ENCODE measurements around the gene TSFM.

Gene TSFM

GRCh38 chr12:57821474-57822214 lies 39.1 kb downstream of the TSFM start:
- peaks cover 0 to 46% (median 13%) of the 10 kb centered on the region in 10 experiments; a peak in 14 of 20 replicates for H3K4me1 ChIP-seq
- peaks cover 77 to 85% (median 81%) of the 10 kb centered on the region in 11 experiments for H3K36me3 ChIP-seq
- no peaks in the 10 kb centered on the region for H3K9me3 ChIP-seq (replicated peaks in 1 of 11)
- no peak overlapping the region for H3K4me2 ChIP-seq
- peaks cover under 1 to 77% (median 37%) of the 10 kb centered on the region in 11 experiments; a peak in 17 of 22 replicates for H4K20me1 ChIP-seq
- no peak for TF ChIP-seq Cebpa-rat (IDR thresholded peaks at IDR 0.05)
- H3K9ac ChIP-seq = no peak overlapping the region
- no peak overlapping the region for H3K27ac ChIP-seq
- H3K4me3 ChIP-seq = no peak overlapping the region
- no peaks in the 10 kb centered on the region for H3K27me3 ChIP-seq

- H3K36me3 ChIP-seq = peaks cover 86 to 95% (median 90%) of the 10 kb centered on the region in 11 experiments
- H3K4me1 ChIP-seq = peaks cover 0 to 37% (median 4%) of the 10 kb centered on the region in 10 experiments; a peak in 12 of 20 replicates
- H3K9me3 ChIP-seq (replicated peaks in 1 of 11) = no peaks in the 10 kb centered on the region
- H3K27me3 ChIP-seq = no peaks in the 10 kb centered on the region
- no peak overlapping the region for H3K4me3 ChIP-seq
- no peak overlapping the region for H3K9ac ChIP-seq
- no peak overlapping the region for H3K4me2 ChIP-seq
- no peak for TF ChIP-seq Cebpa-rat (IDR thresholded peaks at IDR 0.05)
- no peak overlapping the region for H3K27ac ChIP-seq
- peaks cover 8 to 86% (median 46%) of the 10 kb centered on the region in 11 experiments; a peak in 19 of 22 replicates for H4K20me1 ChIP-seq
Observed at GRCh38 chr12:57822392-57823130, 40.0 kb downstream of the TSFM start.

GRCh38 chr12:57823131-57823907 lies 40.7 kb downstream of the TSFM start:
- Histone ChIP-seq H3K4me1 (peaks cover 0 to 35% (median 0%) of the 10 kb centered on the region in 10 experiments; a peak in 7 of 20 replicates), H3K27ac (no peak overlapping the region), H3K4me2 (no peak overlapping the region), H3K4me3 (no peak overlapping the region), H4K20me1 (peaks cover 8 to 92% (median 48%) of the 10 kb centered on the region in 11 experiments; a peak in 20 of 22 replicates), H3K36me3 (peaks cover 93 to 100% (median 98%) of the 10 kb centered on the region in 11 experiments), H3K27me3 (no peaks in the 10 kb centered on the region), H3K9ac (no peak overlapping the region; a peak in 1 of 22 replicates), H3K9me3 (replicated peaks in 1 of 11) (no peaks in the 10 kb centered on the region)
- no peak for TF ChIP-seq Cebpa-rat (IDR thresholded peaks at IDR 0.05)

GRCh38 chr12:57823908-57824640 lies 41.5 kb downstream of the TSFM start:
- Histone ChIP-seq H3K9ac (no peak overlapping the region; a peak in 1 of 22 replicates), H3K36me3 (peaks cover 96 to 100% (median 100%) of the 10 kb centered on the region in 11 experiments), H3K9me3 (replicated peaks in 1 of 11) (no peaks in the 10 kb centered on the region), H3K4me3 (no peak overlapping the region), H3K27ac (no peak overlapping the region), H3K27me3 (no peaks in the 10 kb centered on the region), H4K20me1 (peaks cover 12 to 97% (median 56%) of the 10 kb centered on the region in 11 experiments; a peak in 21 of 22 replicates), H3K4me1 (peaks cover 0 to 35% (median under 1%) of the 10 kb centered on the region in 10 experiments; a peak in 7 of 20 replicates), H3K4me2 (no peak overlapping the region)
- TF ChIP-seq Cebpa-rat (IDR thresholded peaks at IDR 0.05) = no peak

GRCh38 chr12:57825451-57825850 lies 42.9 kb downstream of the TSFM start:
- TF ChIP-seq Cebpa-rat (IDR thresholded peaks at IDR 0.05) = no peak
- no peak overlapping the region for H3K9ac ChIP-seq
- H3K9me3 ChIP-seq (replicated peaks in 1 of 11) = no peaks in the 10 kb centered on the region
- no peak overlapping the region for H3K4me2 ChIP-seq
- H3K36me3 ChIP-seq = peaks cover 87 to 100% (median 95%) of the 10 kb centered on the region in 11 experiments
- H3K27ac ChIP-seq = no peak overlapping the region
- H3K27me3 ChIP-seq = no peaks in the 10 kb centered on the region
- no peak overlapping the region for H3K4me3 ChIP-seq
- H4K20me1 ChIP-seq = peaks cover 24 to 100% (median 70%) of the 10 kb centered on the region in 11 experiments; a peak in 21 of 22 replicates
- peaks cover 0 to 42% (median 4%) of the 10 kb centered on the region in 10 experiments; a peak in 9 of 20 replicates for H3K4me1 ChIP-seq

GRCh38 chr12:57826400-57826799 lies 43.8 kb downstream of the TSFM start:
- no peak for TF ChIP-seq Cebpa-rat (IDR thresholded peaks at IDR 0.05)
- peaks cover 80 to 95% (median 86%) of the 10 kb centered on the region in 11 experiments for H3K36me3 ChIP-seq
- H4K20me1 ChIP-seq = peaks cover 34 to 100% (median 79%) of the 10 kb centered on the region in 11 experiments
- H3K27ac ChIP-seq = no peak overlapping the region
- H3K4me2 ChIP-seq = no peak overlapping the region
- H3K9me3 ChIP-seq (replicated peaks in 1 of 11) = no peaks in the 10 kb centered on the region
- no peaks in the 10 kb centered on the region for H3K27me3 ChIP-seq
- H3K4me3 ChIP-seq = no peak overlapping the region
- H3K9ac ChIP-seq = peak overlapping the region in 1 of 11 experiments; percentile 41; a peak in 1 of 22 replicates
- peaks cover 0 to 51% (median 8%) of the 10 kb centered on the region in 10 experiments; a peak in 18 of 20 replicates for H3K4me1 ChIP-seq

GRCh38 chr12:57826966-57827365 lies 44.4 kb downstream of the TSFM start:
- peaks cover 6 to 55% (median 14%) of the 10 kb centered on the region in 10 experiments for H3K4me1 ChIP-seq
- H3K36me3 ChIP-seq = peaks cover 75 to 89% (median 80%) of the 10 kb centered on the region in 11 experiments
- H3K9ac ChIP-seq = peak overlapping the region in 1 of 11 experiments; percentile 41; a peak in 1 of 22 replicates

More at GRCh38 chr12:57826966-57827365, 44.4 kb downstream of the TSFM start:
- Histone ChIP-seq H3K27me3 (no peaks in the 10 kb centered on the region), H3K9me3 (replicated peaks in 1 of 11) (no peaks in the 10 kb centered on the region), H3K4me2 (no peak overlapping the region), H3K4me3 (no peak overlapping the region), H3K27ac (no peak overlapping the region), H4K20me1 (peaks cover 40 to 100% (median 85%) of the 10 kb centered on the region in 11 experiments)
- TF ChIP-seq Cebpa-rat (IDR thresholded peaks at IDR 0.05) = no peak

All from BLaER1 treated with 17β-estradiol and CSF1 and Interleukin-3, amounts not matched to agents 10 nM and 100 nM (cell line).